Thyroid gland (tissue), 4 donors: ENCODE results near the gene ZNF235. TPM values are rescaled to one million over a fixed set of nuclear protein-coding genes. Genes with fewer than 3 reads are reported as not detected.

Source experiments
- DNase-seq, 2 donors: peaks; one replicate each; pipeline ENCODE4 v3.0.0-alpha.2; 2019
- H3K27ac ChIP-seq, 3 donors: fragments of 200-600 bp; sonication (generic); 1 replicate in 2 of 3; 2 replicates in 1 of 3; pipeline ENCODE4 v1.5.1; 2016 to 2019; ENCODE audit warnings: mild to moderate bottlenecking in 1 of 3, moderate library complexity in 1 of 3
- H3K27me3 ChIP-seq: fragments of 200-600 bp; sonication (generic); one replicate; pipeline ENCODE4 v1.5.1; 2019
- H3K36me3 ChIP-seq, 2 donors: fragments of 200-600 bp; sonication (generic); one replicate each; pipeline ENCODE4 v1.5.1; 2016 to 2019
- H3K4me1 ChIP-seq, 2 donors: fragments of 200-600 bp; sonication (generic); one replicate each; pipeline ENCODE4 v1.5.1; 2017 to 2019
- H3K4me3 ChIP-seq, 3 donors: fragments of 200-600 bp; sonication (generic); replicated peaks in 1 of 3; 1 replicate in 2 of 3; 2 replicates in 1 of 3; pipeline ENCODE4 v1.5.1; 2016; ENCODE audit warnings: mild to moderate bottlenecking in 1 of 3
- H3K9me3 ChIP-seq: fragments of 200-600 bp; sonication (generic); one replicate; pipeline ENCODE4 v1.5.1; 2017
- POLR2A ChIP-seq, 2 donors: fragments of 450-650 bp; IDR thresholded peaks; one replicate each; pipeline ENCODE4 v1.6.1; 2017; ENCODE audit warnings: antibody characterized with exemption in 2 of 2, mild to moderate bottlenecking in 2 of 2, moderate library complexity in 1 of 2
- WGBS, 2 donors: methylation state at CpG; one replicate each; pipeline ENCODE4 v1.1.5; 2017; 5-methylcytosine and 5-hydroxymethylcytosine counted together
- intact Hi-C: fragments of 100-400 bp; cut with DNase I; formaldehyde crosslinking; loops from one replicate; pipeline ENCODE4 v1.15.1; 2023
- total RNA-seq, 4 donors: library from RNA; depleted of rRNA; stranded (reverse); fragments of >200 nt; gene quantifications; one replicate each; pipeline ENCODE4 v1.2.3, GENCODE V29; 2016
- TF ChIP-seq, protein P1 (sequence below), 6 experiments: fragments of 200-600 bp in 3 of 6; fragments of 450-650 bp in 3 of 6; sonication (generic) in 3 of 6; IDR thresholded peaks; one replicate each; pipeline ENCODE4 v1.5.1; 2016 to 2019; ENCODE audit warnings: antibody characterized with exemption in 6 of 6, mild to moderate bottlenecking in 2 of 6, inconsistent platforms in 1 of 6, moderate library complexity in 1 of 6

ZNF235 gene
- total RNA-seq, 4 donors from 2014 or later = 7.3 to 17.7 (median 12.8) TPM

DNA sequence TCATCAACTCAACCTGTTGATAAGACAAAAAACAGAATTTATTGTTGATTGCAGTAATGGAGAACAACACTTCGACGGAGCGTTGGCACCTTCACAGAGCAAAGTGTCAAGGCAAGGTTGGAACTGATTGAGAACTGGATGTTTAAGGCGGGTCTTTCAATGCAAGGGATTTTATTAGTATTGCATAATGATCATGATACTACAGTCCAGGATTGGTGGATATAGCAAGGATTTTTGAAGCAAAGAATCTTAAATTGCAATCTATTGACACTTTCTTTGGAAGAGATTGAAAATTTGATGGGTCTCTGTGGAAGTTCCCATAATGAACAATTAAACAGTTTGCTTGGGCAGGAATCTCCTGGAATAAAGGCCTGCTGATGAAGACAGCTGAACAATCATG lies 632 bp upstream of the ZNF235 start:
- 86 to 88% methylated on average over 4 of the region's 4 CpGs for WGBS, 2 donors
- TF ChIP-seq POLR2A (IDR thresholded peaks at IDR 0.05) = no peak
- TF ChIP-seq, protein P1, sequence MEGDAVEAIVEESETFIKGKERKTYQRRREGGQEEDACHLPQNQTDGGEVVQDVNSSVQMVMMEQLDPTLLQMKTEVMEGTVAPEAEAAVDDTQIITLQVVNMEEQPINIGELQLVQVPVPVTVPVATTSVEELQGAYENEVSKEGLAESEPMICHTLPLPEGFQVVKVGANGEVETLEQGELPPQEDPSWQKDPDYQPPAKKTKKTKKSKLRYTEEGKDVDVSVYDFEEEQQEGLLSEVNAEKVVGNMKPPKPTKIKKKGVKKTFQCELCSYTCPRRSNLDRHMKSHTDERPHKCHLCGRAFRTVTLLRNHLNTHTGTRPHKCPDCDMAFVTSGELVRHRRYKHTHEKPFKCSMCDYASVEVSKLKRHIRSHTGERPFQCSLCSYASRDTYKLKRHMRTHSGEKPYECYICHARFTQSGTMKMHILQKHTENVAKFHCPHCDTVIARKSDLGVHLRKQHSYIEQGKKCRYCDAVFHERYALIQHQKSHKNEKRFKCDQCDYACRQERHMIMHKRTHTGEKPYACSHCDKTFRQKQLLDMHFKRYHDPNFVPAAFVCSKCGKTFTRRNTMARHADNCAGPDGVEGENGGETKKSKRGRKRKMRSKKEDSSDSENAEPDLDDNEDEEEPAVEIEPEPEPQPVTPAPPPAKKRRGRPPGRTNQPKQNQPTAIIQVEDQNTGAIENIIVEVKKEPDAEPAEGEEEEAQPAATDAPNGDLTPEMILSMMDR (IDR thresholded peaks at IDR 0.05) = no peak
- peaks cover 6% of the 10 kb centered on the region in 2 donors for H3K4me1 ChIP-seq
- no peak for DNase-seq
- H3K27me3 ChIP-seq = no peaks in the 10 kb centered on the region
- no peaks in the 10 kb centered on the region for H3K9me3 ChIP-seq
- peak overlapping the region in 2 of 3 donors; percentile 4 to 66 for H3K4me3 ChIP-seq
- intact Hi-C loops = loop anchor here (10.0 kb wide), 1 partner anchor 49 kb away; the partner anchor contains the start of gene ZNF112
- no peak overlapping the region for H3K27ac ChIP-seq
- peaks cover 4 to 12% of the 10 kb centered on the region in 2 donors for H3K36me3 ChIP-seq

DNA sequence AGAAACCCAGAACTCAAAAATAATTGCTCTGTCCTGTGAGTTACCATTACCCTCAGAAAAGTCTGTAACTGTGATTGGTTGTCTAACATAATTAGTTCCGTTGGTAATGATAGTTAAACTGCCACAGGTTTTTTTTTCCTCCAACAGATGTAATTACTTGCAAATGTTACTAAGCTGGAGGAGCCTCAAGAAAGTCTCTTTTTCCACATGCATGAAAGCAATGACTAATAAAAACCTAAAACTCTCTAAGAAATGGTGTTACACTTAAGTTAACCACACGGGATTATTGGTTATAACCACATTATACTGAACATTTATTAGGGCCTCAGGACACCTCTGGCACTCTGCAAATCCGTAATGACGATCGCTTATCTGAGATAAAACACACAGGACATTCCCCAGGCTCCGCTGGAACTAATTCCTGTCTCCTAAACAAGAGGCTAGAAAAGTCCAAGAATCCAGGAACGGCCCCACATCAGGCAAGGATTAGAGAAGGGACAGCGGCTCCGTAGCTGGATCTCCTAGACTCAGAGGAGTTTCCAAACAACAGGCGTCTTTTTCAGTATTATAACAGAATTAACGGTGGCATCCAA lies 753 bp downstream of the ZNF235 start:
- H3K27ac ChIP-seq = peak overlapping the region in 1 of 3 donors; percentile 61
- H3K9me3 ChIP-seq = no peaks in the 10 kb centered on the region
- H3K36me3 ChIP-seq = peaks cover 9 to 18% of the 10 kb centered on the region in 2 donors
- no peaks in the 10 kb centered on the region for H3K27me3 ChIP-seq
- peak; percentile 2 to 3 for DNase-seq
- intact Hi-C loops = loop anchor here (10.0 kb wide), 1 partner anchor 51 kb away; the partner anchor contains the start of gene ZNF112
- peak overlapping the region in 2 of 3 donors; percentile 52 to 66 for H3K4me3 ChIP-seq
- TF ChIP-seq, protein P1 (IDR thresholded peaks at IDR 0.05) = no peak
- TF ChIP-seq POLR2A (IDR thresholded peaks at IDR 0.05) = no peak
- H3K4me1 ChIP-seq = peaks cover 6% of the 10 kb centered on the region in 2 donors
- WGBS, 2 donors = 5 to 6% methylated on average over 11 of the region's 11 CpGs

DNA sequence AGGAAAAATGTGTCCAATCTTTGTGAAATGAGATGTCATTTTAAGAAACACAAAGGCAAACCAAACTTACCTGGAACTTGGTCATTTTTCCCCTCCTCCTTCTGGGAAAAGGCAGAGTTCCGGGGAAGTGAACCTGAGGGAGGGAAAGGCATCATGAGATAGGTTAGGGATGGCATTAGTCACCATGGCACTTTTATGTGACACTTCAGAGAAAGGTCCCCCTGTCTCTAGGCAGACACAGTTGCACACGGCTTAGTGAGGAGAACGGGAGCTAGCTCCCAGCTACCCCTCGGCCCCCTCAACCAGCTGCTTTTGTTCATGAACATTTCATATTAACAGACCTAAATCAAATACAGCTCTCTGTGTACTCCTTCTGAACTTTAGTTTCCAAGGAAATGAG lies 1.5 kb downstream of the ZNF235 start:
- 76 to 85% methylated on average over 4 of the region's 4 CpGs for WGBS, 2 donors
- no peak overlapping the region for H3K4me3 ChIP-seq

DNA sequence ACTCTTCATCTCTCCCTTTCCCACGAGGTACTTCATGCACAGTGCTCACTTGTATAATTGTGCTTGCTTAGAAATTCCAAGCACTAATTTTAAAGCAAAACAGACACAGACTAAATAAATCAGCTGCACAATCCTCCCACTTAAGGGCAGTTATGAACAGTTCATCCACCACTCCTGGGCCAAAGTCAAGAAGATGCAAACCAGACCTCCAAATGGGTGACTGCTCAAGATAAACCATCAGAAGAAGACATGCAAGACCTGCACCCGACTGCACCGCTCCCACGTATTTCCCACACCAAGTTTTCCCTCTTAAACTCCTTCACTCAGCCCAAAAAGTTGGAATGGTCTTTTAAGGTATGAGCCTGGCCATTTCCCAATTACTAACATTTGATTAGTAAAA lies 19.9 kb downstream of the ZNF235 start:
- TF ChIP-seq POLR2A (IDR thresholded peaks at IDR 0.05) = no peak
- TF ChIP-seq, protein P1 (IDR thresholded peaks at IDR 0.05) = no peak
- Histone ChIP-seq H3K27ac (no peak overlapping the region), H3K27me3 (no peaks in the 10 kb centered on the region), H3K9me3 (no peaks in the 10 kb centered on the region), H3K36me3 (peaks cover 24 to 30% of the 10 kb centered on the region in 2 donors), H3K4me3 (no peak overlapping the region), H3K4me1 (no peaks in the 10 kb centered on the region)
- intact Hi-C loops = no loop called here
- DNase-seq = no peak
- 75 to 83% methylated on average over 4 of the region's 4 CpGs for WGBS, 2 donors

More for the DNA sequence above, 1.5 kb downstream of the ZNF235 start:
- H3K27me3 ChIP-seq = no peaks in the 10 kb centered on the region
- TF ChIP-seq POLR2A (IDR thresholded peaks at IDR 0.05) = no peak
- TF ChIP-seq, protein P1 (IDR thresholded peaks at IDR 0.05) = no peak
- intact Hi-C loops = loop anchor here (10.0 kb wide), 1 partner anchor 51 kb away; the partner anchor contains the start of gene ZNF112
- H3K27ac ChIP-seq = no peak overlapping the region
- H3K36me3 ChIP-seq = peaks cover 16 to 26% of the 10 kb centered on the region in 2 donors
- no peaks in the 10 kb centered on the region for H3K9me3 ChIP-seq
- DNase-seq = no peak
- peaks cover 6% of the 10 kb centered on the region in 2 donors for H3K4me1 ChIP-seq

DNA sequence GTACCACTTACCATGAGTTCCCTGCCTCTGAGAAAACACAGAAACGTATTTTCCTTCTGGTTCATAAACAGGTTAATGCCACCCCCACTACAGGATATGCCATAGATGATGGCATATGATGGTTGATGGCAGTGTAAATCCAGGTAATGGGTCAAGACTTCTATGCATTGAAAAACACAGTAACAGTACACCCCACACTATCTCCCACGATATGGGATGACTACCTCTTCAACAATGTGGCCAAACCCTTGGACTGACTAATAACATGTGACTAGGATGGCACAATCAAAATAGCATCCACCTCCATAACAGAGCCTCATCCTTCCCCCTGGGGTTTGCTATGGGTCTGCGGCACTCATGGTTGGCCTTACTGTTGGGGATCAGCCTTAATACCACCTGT lies 22.0 kb downstream of the ZNF235 start:
- Histone ChIP-seq H3K36me3 (peaks cover 8 to 9% of the 10 kb centered on the region in 2 donors), H3K27ac (no peak overlapping the region), H3K4me3 (no peak overlapping the region), H3K4me1 (no peaks in the 10 kb centered on the region), H3K9me3 (no peaks in the 10 kb centered on the region), H3K27me3 (no peaks in the 10 kb centered on the region)
- TF ChIP-seq, protein P1 (IDR thresholded peaks at IDR 0.05) = no peak
- TF ChIP-seq POLR2A (IDR thresholded peaks at IDR 0.05) = no peak
- WGBS, 2 donors = 85 to 92% methylated on average over 3 of the region's 3 CpGs
- intact Hi-C loops = no loop called here
- no peak for DNase-seq
